ENCODE data around the gene PCDHGB2.

The PCDHGB2 gene

GRCh38 chr5:141399555-141400258 lies 39.9 kb downstream of the PCDHGB2 start:
- DNase-seq (ENCODE audit: low read depth), result no peak
- no peak for TF ChIP-seq CTCF (IDR thresholded peaks at IDR 0.05; ENCODE audit: low read length, missing control alignments)
- peak overlapping the region; percentile 12 for H3K4me3 ChIP-seq (replicated peaks; ENCODE audit: low read depth, low read length)

DNA sequence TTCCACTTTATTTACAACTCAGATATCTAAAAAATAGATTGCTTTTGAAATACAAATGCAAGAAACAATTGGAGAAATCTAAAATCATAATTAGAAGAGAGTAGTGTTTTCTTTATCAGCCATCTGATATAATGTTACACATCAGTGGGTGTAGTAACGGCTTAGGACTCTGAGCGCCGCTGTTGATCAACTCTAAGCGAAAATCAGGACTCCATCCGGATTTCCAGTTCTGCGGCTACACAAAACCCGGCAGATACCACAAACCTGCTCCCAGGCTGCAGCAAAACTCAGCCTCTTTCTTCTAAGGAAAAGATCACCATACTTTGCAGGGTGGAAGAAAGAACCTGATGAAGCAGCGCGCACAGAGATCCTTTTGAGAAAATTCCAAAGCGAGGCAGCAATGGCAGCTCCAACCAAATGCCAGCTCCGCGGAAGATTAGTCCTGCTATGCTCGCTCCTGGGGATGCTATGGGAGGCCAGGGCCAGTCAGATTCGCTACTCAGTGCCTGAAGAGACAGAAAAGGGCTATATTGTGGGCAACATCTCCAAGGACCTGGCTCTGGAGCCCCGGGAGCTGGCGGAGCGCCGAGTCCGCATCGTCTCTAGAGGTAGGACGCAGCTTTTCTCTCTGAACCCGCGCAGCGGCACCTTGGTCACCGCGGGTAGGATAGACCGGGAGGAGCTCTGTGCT lies 42.9 kb downstream of the PCDHGB2 start, which contains the start of gene PCDHGA9:
Gene PCDHGA9, plus strand, starts transcription at position 226 of the 691 bp plus-strand sequence. Its CDS starts 175 bp downstream, at position 401.
- DNase-seq (ENCODE audit: low read depth), result peak; percentile 56
- peak; percentile 38 for TF ChIP-seq CTCF (IDR thresholded peaks at IDR 0.05; ENCODE audit: low read length, missing control alignments)
- H3K4me3 ChIP-seq (replicated peaks; ENCODE audit: low read depth, low read length), result peak within 1 kb of the TSS; percentile 42

GRCh38 chr5:141403387-141403786 lies 43.6 kb downstream of the PCDHGB2 start:
- H3K4me3 ChIP-seq (replicated peaks; ENCODE audit: low read depth, low read length), result no peak overlapping the region
- no peak for DNase-seq (ENCODE audit: low read depth)
- no peak for TF ChIP-seq CTCF (IDR thresholded peaks at IDR 0.05; ENCODE audit: low read length, missing control alignments)

GRCh38 chr5:141407790-141408505 lies 48.2 kb downstream of the PCDHGB2 start, which contains the start of gene PCDHGB6:
PCDHGB6 (plus strand) TSS chr5:141408021; CDS start chr5:141408203, 182 bp downstream.
- H3K4me3 ChIP-seq (replicated peaks; ENCODE audit: low read depth, low read length), result peak within 1 kb of the TSS; percentile 38
- TF ChIP-seq CTCF (IDR thresholded peaks at IDR 0.05; ENCODE audit: low read length, missing control alignments), result peak; percentile 56
- peak; percentile 67 for DNase-seq (ENCODE audit: low read depth)

DNA sequence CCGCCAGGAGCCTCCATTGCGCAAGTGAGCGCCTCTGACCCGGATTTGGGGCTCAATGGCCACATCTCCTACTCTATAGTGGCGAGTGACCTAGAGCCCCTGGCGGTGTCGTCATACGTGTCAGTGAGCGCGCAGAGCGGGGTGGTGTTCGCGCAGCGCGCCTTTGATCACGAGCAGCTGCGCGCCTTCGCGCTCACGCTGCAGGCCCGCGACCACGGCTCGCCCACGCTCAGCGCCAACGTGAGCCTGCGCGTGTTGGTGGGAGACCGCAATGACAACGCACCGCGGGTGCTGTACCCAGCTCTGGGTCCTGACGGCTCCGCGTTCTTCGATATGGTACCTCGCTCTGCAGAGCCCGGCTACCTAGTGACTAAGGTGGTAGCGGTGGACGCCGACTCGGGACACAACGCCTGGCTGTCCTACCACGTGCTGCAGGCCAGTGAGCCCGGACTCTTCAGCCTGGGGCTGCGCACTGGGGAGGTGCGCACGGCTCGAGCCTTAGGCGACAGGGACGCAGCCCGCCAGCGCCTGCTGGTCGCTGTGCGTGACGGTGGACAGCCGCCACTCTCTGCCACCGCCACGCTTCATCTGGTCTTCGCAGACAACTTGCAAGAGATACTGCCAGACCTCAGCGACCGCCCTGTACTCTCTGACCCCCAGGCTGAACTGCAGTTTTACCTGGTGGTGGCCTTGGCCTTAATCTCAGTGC lies 50.0 kb downstream of the PCDHGB2 start:
- DNase-seq (ENCODE audit: low read depth), result no peak
- TF ChIP-seq CTCF (IDR thresholded peaks at IDR 0.05; ENCODE audit: low read length, missing control alignments), result no peak
- no peak overlapping the region for H3K4me3 ChIP-seq (replicated peaks; ENCODE audit: low read depth, low read length)

DNA sequence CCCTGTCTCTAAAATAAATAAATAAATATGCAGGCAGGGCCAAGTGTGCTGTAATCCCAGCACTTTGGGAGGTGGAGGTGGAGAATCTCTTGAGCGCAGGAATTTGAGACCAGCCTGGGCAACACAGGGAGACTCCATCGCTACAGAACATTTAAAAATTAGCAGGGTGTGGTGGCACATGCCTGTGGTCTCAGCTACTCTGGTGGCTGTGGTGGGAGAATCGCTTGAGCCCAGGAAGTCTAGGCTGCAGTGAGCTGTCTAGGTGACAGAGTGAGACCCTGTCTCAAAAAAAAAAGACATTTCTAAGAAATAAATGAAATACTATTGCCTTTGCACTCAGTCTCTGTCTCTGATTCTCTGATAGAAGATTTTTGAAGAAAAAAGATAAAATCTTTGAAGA lies 51.8 kb downstream of the PCDHGB2 start:
- DNase-seq (ENCODE audit: low read depth), result no peak
- no peak for TF ChIP-seq CTCF (IDR thresholded peaks at IDR 0.05; ENCODE audit: low read length, missing control alignments)
- H3K4me3 ChIP-seq (replicated peaks; ENCODE audit: low read depth, low read length), result no peak overlapping the region

All from fibroblast of pulmonary artery (primary cell).